H1 (cell line): ENCODE results near the gene FA2H. TPM values are rescaled to one million over a fixed set of nuclear protein-coding genes. Genes with fewer than 3 reads are reported as not detected.

Source experiments
- CTCF ChIA-PET: fragments of 300-600 bp; sonication (Branson Sonifier 250); formaldehyde crosslinking; loops from one replicate; lab custom pipeline; 2021; ENCODE audit not compliant: partially characterized antibody; lab: Charles Lee
- POLR2A ChIA-PET: fragments of 300-600 bp; sonication (Branson Sonifier 250); formaldehyde crosslinking; loops from one replicate; lab custom pipeline; 2021; ENCODE audit warnings: inconsistent platforms; ENCODE audit not compliant: partially characterized antibody; lab: Charles Lee
- DNase-seq, 2 experiments: peaks; one replicate each; pipeline versions ENCODE4 v3.0.0 to v3.0.0-alpha.2; 2010 to 2022; ENCODE audit warnings: low spot score in 2 of 2, low read depth in 1 of 2, mixed read lengths in 1 of 2
- FAIRE-seq: peaks from 2 replicates; lab custom pipeline; 2011; peaks lifted over from hg19 to GRCh38; lab: Jason Lieb, UNC
- H2AFZ ChIP-seq: 2 replicates; pipeline ENCODE4 v1.8.1; 2012; ENCODE audit warnings: low read length, inconsistent platforms
- H2AK5ac ChIP-seq: 2 replicates; pipeline ENCODE4 v1.6.1; 2013; ENCODE audit warnings: low read depth, low read length
- H2BK120ac ChIP-seq: replicated peaks from 2 replicates; pipeline ENCODE3; 2013; ENCODE audit warnings: low read depth, low read length, inconsistent platforms
- H2BK12ac ChIP-seq: 2 replicates; pipeline ENCODE4 v1.6.1; 2013; ENCODE audit warnings: low read depth, low read length
- H2BK15ac ChIP-seq: 2 replicates; pipeline ENCODE4 v1.6.1; 2013; ENCODE audit warnings: low read length
- H2BK20ac ChIP-seq: 2 replicates; pipeline ENCODE4 v1.6.1; 2013; ENCODE audit warnings: low read length
- H2BK5ac ChIP-seq: 2 replicates; pipeline ENCODE4 v1.6.1; 2013; ENCODE audit warnings: low read depth, low read length
- H3K14ac ChIP-seq: 2 replicates; pipeline ENCODE4 v1.6.1; 2013; ENCODE audit warnings: inconsistent platforms; ENCODE audit not compliant: insufficient read length
- H3K18ac ChIP-seq: 2 replicates; pipeline ENCODE4 v1.6.1; 2013; ENCODE audit warnings: low read length; ENCODE audit errors: extremely low read depth
- H3K23ac ChIP-seq: 2 replicates; pipeline ENCODE4 v1.6.1; 2013; ENCODE audit warnings: inconsistent platforms; ENCODE audit not compliant: insufficient read length
- H3K23me2 ChIP-seq: 2 replicates; pipeline ENCODE4 v1.6.1; 2013; ENCODE audit warnings: low read depth, low read length
- H3K27ac ChIP-seq: 2 replicates; pipeline ENCODE4 v1.6.1; 2011; ENCODE audit warnings: low read depth, low read length, inconsistent platforms
- H3K27me3 ChIP-seq, 4 experiments: replicated peaks in 1 of 4; 1 replicate in 1 of 4; 2 replicates in 3 of 4; pipeline versions ENCODE4 v1.6.1 to v1.8.1; 2011 to 2013; ENCODE audit warnings: low read length in 3 of 4, mild to moderate bottlenecking in 3 of 4, inconsistent platforms in 2 of 4, mixed read lengths in 2 of 4, moderate library complexity in 1 of 4; ENCODE audit not compliant: control insufficient read depth in 3 of 4, insufficient read depth in 3 of 4; ENCODE audit errors: extremely low read depth in 1 of 4
- H3K36me3 ChIP-seq, 4 experiments: 2 replicates each; pipeline versions ENCODE4 v1.6.1 to v1.8.1; 2011 to 2013; ENCODE audit warnings: mild to moderate bottlenecking in 4 of 4, low read length in 3 of 4, moderate library complexity in 2 of 4, control low read depth in 1 of 4, inconsistent platforms in 1 of 4; ENCODE audit not compliant: insufficient read depth in 4 of 4, control insufficient read depth in 2 of 4
- H3K4ac ChIP-seq: replicated peaks from 2 replicates; pipeline ENCODE3; 2013; ENCODE audit warnings: low read length, low read depth, mixed read lengths, inconsistent platforms; ENCODE audit not compliant: insufficient read length
- H3K4me1 ChIP-seq, 4 experiments: replicated peaks in 1 of 4; 1 replicate in 1 of 4; 2 replicates in 3 of 4; pipeline versions ENCODE4 v1.6.1 to v1.8.1; 2011 to 2013; ENCODE audit warnings: low read length in 3 of 4, inconsistent platforms in 2 of 4, mixed read lengths in 1 of 4; ENCODE audit not compliant: insufficient read depth in 4 of 4, control insufficient read depth in 3 of 4
- H3K4me2 ChIP-seq, 2 experiments: 2 replicates each; pipeline versions ENCODE4 v1.6.1 to v1.8.1; 2011 to 2013; ENCODE audit warnings: low read depth in 2 of 2, low read length in 2 of 2, control low read depth in 1 of 2, inconsistent platforms in 1 of 2, mild to moderate bottlenecking in 1 of 2; ENCODE audit not compliant: insufficient read depth in 1 of 2
- H3K4me3 ChIP-seq, 4 experiments: fragments of 200-600, 300-600 bp in 1 of 4; sonication (generic), shearing (Covaris generic), sonication (Bioruptor Twin) in 1 of 4; 2 replicates each; pipeline versions ENCODE4 v1.5.1 to v1.8.1; 2011 to 2016; ENCODE audit warnings: low read length in 4 of 4, low read depth in 3 of 4, control low read depth in 2 of 4, inconsistent platforms in 2 of 4, mild to moderate bottlenecking in 2 of 4, mixed read lengths in 1 of 4, moderate library complexity in 1 of 4; ENCODE audit not compliant: insufficient read depth in 2 of 4; ENCODE audit errors: extremely low read depth in 1 of 4
- H3K56ac ChIP-seq: replicated peaks from 2 replicates; pipeline ENCODE3; 2013; ENCODE audit warnings: low read depth, mild to moderate bottlenecking, mixed read lengths, low read length, inconsistent platforms; ENCODE audit not compliant: insufficient read length
- H3K79me1 ChIP-seq: 2 replicates; pipeline ENCODE4 v1.6.1; 2013; ENCODE audit warnings: low read depth, low read length, control low read depth
- H3K79me2 ChIP-seq, 2 experiments: 2 replicates each; pipeline versions ENCODE4 v1.6.1 to v1.8.1; 2012 to 2013; ENCODE audit warnings: low read length in 2 of 2, mild to moderate bottlenecking in 2 of 2, inconsistent platforms in 1 of 2; ENCODE audit not compliant: insufficient read depth in 2 of 2, control insufficient read depth in 1 of 2
- H3K9ac ChIP-seq, 4 experiments: replicated peaks in 1 of 4; 1 replicate in 1 of 4; 2 replicates in 3 of 4; pipeline versions ENCODE4 v1.6.1 to v1.8.1; 2011 to 2013; ENCODE audit warnings: low read depth in 3 of 4, low read length in 3 of 4, control low read depth in 2 of 4, mild to moderate bottlenecking in 2 of 4, moderate library complexity in 2 of 4, inconsistent platforms in 1 of 4; ENCODE audit errors: extremely low read depth in 1 of 4
- H3K9me3 ChIP-seq, 2 experiments: 2 replicates each; pipeline versions ENCODE4 v1.6.1 to v1.8.1; 2012 to 2013; ENCODE audit warnings: mild to moderate bottlenecking in 2 of 2, moderate library complexity in 2 of 2, control low read depth in 1 of 2, inconsistent platforms in 1 of 2, low read depth in 1 of 2, low read length in 1 of 2, mixed read lengths in 1 of 2; ENCODE audit not compliant: insufficient read depth in 2 of 2
- H4K20me1 ChIP-seq, 2 experiments: replicated peaks in 1 of 2; 2 replicates each; pipeline versions ENCODE3 to v1.8.1; 2011 to 2013; ENCODE audit warnings: inconsistent platforms in 2 of 2, low read length in 2 of 2, mild to moderate bottlenecking in 1 of 2; ENCODE audit not compliant: insufficient read depth in 2 of 2, control insufficient read depth in 1 of 2
- H4K5ac ChIP-seq: 2 replicates; pipeline ENCODE4 v1.6.1; 2013; ENCODE audit warnings: low read length, low read depth, mixed read lengths, inconsistent platforms; ENCODE audit not compliant: insufficient read length
- H4K8ac ChIP-seq: 2 replicates; pipeline ENCODE4 v1.8.0; 2013; ENCODE audit warnings: mild to moderate bottlenecking, moderate library complexity, low read length, inconsistent platforms; ENCODE audit not compliant: insufficient read depth; ENCODE audit errors: extremely low read depth
- H4K91ac ChIP-seq: replicated peaks from 2 replicates; pipeline ENCODE3; 2013; ENCODE audit warnings: low read length, mixed read lengths, inconsistent platforms; ENCODE audit not compliant: insufficient read length
- BCL11A ChIP-seq, 2 experiments: IDR thresholded peaks; one replicate each; pipeline ENCODE4 v1.6.1; 2011; ENCODE audit warnings: low read depth in 2 of 2, low read length in 2 of 2, mild to moderate bottlenecking in 2 of 2
- CTBP2 ChIP-seq: IDR thresholded peaks from 2 replicates; pipeline ENCODE4 v1.7.0; 2011; ENCODE audit warnings: borderline replicate concordance, mild to moderate bottlenecking, moderate library complexity, mixed read lengths, low read length; ENCODE audit not compliant: insufficient read depth, insufficient read length
- HDAC2 ChIP-seq, 2 experiments: fragments of 300-600 bp in 1 of 2; sonication (generic) in 1 of 2; IDR thresholded peaks; 2 replicates each; pipeline ENCODE4 v1.6.1; 2011 to 2012; ENCODE audit warnings: low read depth in 2 of 2, low read length in 2 of 2, mild to moderate bottlenecking in 2 of 2, moderate library complexity in 2 of 2, borderline replicate concordance in 1 of 2, inconsistent platforms in 1 of 2
- POLR2AphosphoS5 ChIP-seq: IDR thresholded peaks from 2 replicates; pipeline ENCODE4 v1.6.1; 2011; ENCODE audit warnings: low read depth, low read length
- RNF2 ChIP-seq: fragments of 200-900, 300-1000 bp; sonication (generic); IDR thresholded peaks from 2 replicates; pipeline ENCODE4 v1.7.1; 2016; ENCODE audit warnings: borderline replicate concordance, low read depth, mild to moderate bottlenecking, antibody characterized with exemption, low read length; ENCODE audit not compliant: poor library complexity, severe bottlenecking; ENCODE audit errors: missing control alignments
- TAF7 ChIP-seq: optimal IDR thresholded peaks from 2 replicates; pipeline ENCODE3; 2011; ENCODE audit warnings: low read depth, mild to moderate bottlenecking, inconsistent platforms, low read length, moderate library complexity, borderline replicate concordance
- TCF12 ChIP-seq: IDR thresholded peaks from 2 replicates; pipeline ENCODE4 v1.6.1; 2011; ENCODE audit warnings: low read depth, mild to moderate bottlenecking, low read length
- WGBS, 2 experiments: shearing (Covaris generic) in 1 of 2; methylation state at CpG; one replicate each; pipeline versions ENCODE4 v1.1.6 to v1.1.7; 2013 to 2015; ENCODE audit warnings: low lambda C conversion rate in 2 of 2, mixed read lengths in 2 of 2, inconsistent platforms in 1 of 2, low coverage in 1 of 2, missing lambda C conversion rate in 1 of 2; ENCODE audit not compliant: insufficient replicate concordance in 2 of 2, insufficient coverage in 1 of 2, insufficient read length in 1 of 2; ENCODE audit errors: extremely low coverage in 1 of 2, missing lambda C conversion rate in 1 of 2; 5-methylcytosine and 5-hydroxymethylcytosine counted together
- polyA plus RNA-seq, 7 experiments: library from polyadenylated mRNA; depleted of rRNA in 3 of 7; stranded (reverse) in 5 of 7; unstranded in 2 of 7; fragments of >200 nt in 5 of 7; fragments of 200-250 nt in 2 of 7; gene quantifications; 1 replicate in 5 of 7; 2 replicates in 1 of 7; 4 replicates in 1 of 7; pipeline versions ENCODE4 v1.2.1 to v1.2.3, GENCODE V29; 2011 to 2013; ENCODE audit warnings: missing spikeins in 2 of 7, mixed read lengths in 2 of 7
- total RNA-seq: library from RNA; stranded (reverse); fragmentation: NEBNext Ultra II Directional; extraction: Animal tissue kit (Norgen Biotek cat#: 25700); gene quantifications from 2 replicates; pipeline ENCODE4 v1.2.1, GENCODE V29; 2021
- TF ChIP-seq, protein P1 (sequence below): IDR thresholded peaks from 2 replicates; pipeline ENCODE4 v1.6.1; 2011; ENCODE audit warnings: low read depth, mild to moderate bottlenecking, low read length; ENCODE audit not compliant: insufficient read depth
- TF ChIP-seq, protein P2 (sequence below): IDR thresholded peaks from 2 replicates; pipeline ENCODE4 v1.6.1; 2011; ENCODE audit warnings: low read length, improper control_type of control experiment

The FA2H gene
- total and polyA plus RNA-seq, 2 of the 8 experiments (the other 6 are each of a cell fraction or from before 2014, with no cell fraction given): 2.1 to 2.5 TPM

DNA sequence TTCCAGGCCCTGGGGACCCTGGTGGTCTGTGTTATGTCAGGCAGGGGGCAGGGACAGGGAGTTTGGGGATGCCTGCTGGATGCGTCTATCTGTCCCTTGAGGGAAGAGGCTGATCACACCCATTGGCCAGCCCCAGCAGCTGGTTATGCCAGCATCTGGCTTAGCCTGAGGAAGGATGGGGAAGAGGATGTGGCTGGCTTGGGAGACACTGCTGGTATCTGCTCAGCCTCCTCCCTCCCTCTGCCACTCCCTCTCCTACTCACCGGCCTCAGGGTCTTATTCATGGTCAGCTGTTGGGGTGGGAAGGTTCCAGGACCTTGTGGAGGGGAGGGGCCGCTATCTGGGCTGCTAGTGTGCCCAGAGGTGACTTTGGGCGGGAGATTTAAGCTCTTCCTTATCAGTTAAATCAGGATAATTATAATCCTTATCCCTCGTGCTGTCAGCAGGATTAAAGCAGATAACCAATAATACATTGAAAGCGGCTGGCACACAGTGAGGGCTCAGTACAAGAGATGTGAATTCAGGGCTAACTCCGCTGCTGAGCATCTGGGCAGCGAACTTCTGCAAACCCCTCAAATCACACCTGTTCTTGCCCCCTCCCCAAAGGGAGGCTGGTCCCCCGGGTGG, 38.0 kb downstream of the FA2H start:
- DNase-seq: no peak
- 87% methylated on average over 8 of the region's 9 CpGs; no CpG with 5 or more reads in 1 of the 2 experiments for WGBS, 2 experiments
- no peak for TF ChIP-seq TCF12
- TF ChIP-seq RNF2: no peak
- no peak for TF ChIP-seq CTBP2
- TF ChIP-seq, protein P1, sequence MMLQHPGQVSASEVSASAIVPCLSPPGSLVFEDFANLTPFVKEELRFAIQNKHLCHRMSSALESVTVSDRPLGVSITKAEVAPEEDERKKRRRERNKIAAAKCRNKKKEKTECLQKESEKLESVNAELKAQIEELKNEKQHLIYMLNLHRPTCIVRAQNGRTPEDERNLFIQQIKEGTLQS: no peak
- TF ChIP-seq, protein P2, sequence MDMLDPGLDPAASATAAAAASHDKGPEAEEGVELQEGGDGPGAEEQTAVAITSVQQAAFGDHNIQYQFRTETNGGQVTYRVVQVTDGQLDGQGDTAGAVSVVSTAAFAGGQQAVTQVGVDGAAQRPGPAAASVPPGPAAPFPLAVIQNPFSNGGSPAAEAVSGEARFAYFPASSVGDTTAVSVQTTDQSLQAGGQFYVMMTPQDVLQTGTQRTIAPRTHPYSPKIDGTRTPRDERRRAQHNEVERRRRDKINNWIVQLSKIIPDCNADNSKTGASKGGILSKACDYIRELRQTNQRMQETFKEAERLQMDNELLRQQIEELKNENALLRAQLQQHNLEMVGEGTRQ: no peak
- no peak for TF ChIP-seq BCL11A (IDR thresholded peaks at IDR 0.05; ENCODE audit: low read depth in 2 of 2, low read length in 2 of 2)
- no peak for TF ChIP-seq TAF7
- TF ChIP-seq HDAC2 (IDR thresholded peaks at IDR 0.05; ENCODE audit: borderline replicate concordance in 1 of 2, low read depth in 2 of 2, low read length in 2 of 2): no peak
- no peak for TF ChIP-seq POLR2AphosphoS5

More for the DNA sequence above, 38.0 kb downstream of the FA2H start:
- ChIA-PET POLR2A (interaction anchor here (0.6 to 0.7 kb wide), 2 partner anchors 12 to 47 kb away, joined by 3 to 4 read pairs; no protein-coding TSS in a partner anchor), CTCF (interaction anchor here (1.5 to 32.9 kb wide), 3 partner anchors 13 to 38 kb away, joined by 7 to 576 read pairs (median 9); partner anchors contain the start of gene FA2H)
- Histone ChIP-seq H2BK5ac (no peak overlapping the region; the same call in 1 of the 2 replicates), H3K23ac (no peak overlapping the region), H2AK5ac (no peak overlapping the region), H3K27ac (no peak overlapping the region), H2AFZ (no peak overlapping the region), H2BK120ac (no peak overlapping the region), H3K36me3 (no peaks in the 10 kb centered on the region), H3K9ac (no peak overlapping the region; a peak in 1 of 7 replicates), H3K4ac (no peak overlapping the region), H3K56ac (no peak overlapping the region), H3K18ac (no peak overlapping the region), H4K91ac (peak overlapping the region; percentile 1), H2BK12ac (peak overlapping the region; percentile 55; the same call in 1 of the 2 replicates), H3K4me3 (no peak overlapping the region), H3K79me2 (no peaks in the 10 kb centered on the region), H3K4me1 (peaks cover 0 to 29% (median 23%) of the 10 kb centered on the region in 4 experiments; a peak in 6 of 7 replicates), H3K4me2 (no peak overlapping the region), H4K8ac (peak overlapping the region; percentile 86), H4K5ac (no peak overlapping the region), H4K20me1 (no peaks in the 10 kb centered on the region), H3K23me2 (peaks cover 2% of the 10 kb centered on the region; the same call in 1 of the 2 replicates), H3K27me3 (no peaks in the 10 kb centered on the region), H2BK15ac (peak overlapping the region; percentile 61; the same call in 1 of the 2 replicates), H2BK20ac (no peak overlapping the region), H3K14ac (no peak overlapping the region), H3K79me1 (no peaks in the 10 kb centered on the region), H3K9me3 (no peaks in the 10 kb centered on the region)
- FAIRE-seq: no peak
